Muscle layer of colon (tissue), 2 donors: Measurements from ENCODE around the gene SLC4A4.

Experiments
- H3K27ac ChIP-seq: one replicate; pipeline ENCODE4 v1.7.0; 2013; ENCODE audit warnings: low read depth, mild to moderate bottlenecking, low read length, moderate library complexity
- H3K27me3 ChIP-seq, 2 donors: one replicate each; pipeline ENCODE4 v1.7.0; 2013; ENCODE audit warnings: low read length in 2 of 2, mild to moderate bottlenecking in 2 of 2; ENCODE audit not compliant: insufficient read depth in 2 of 2, control insufficient read depth in 1 of 2
- H3K36me3 ChIP-seq: one replicate; pipeline ENCODE4 v1.7.0; 2013; ENCODE audit warnings: mild to moderate bottlenecking, low read length; ENCODE audit not compliant: insufficient read depth
- H3K4me1 ChIP-seq: one replicate; pipeline ENCODE4 v1.7.0; 2013; ENCODE audit warnings: mild to moderate bottlenecking, low read length; ENCODE audit not compliant: insufficient read depth
- H3K4me3 ChIP-seq, 2 donors: one replicate each; pipeline ENCODE4 v1.7.0; 2013; ENCODE audit warnings: low read length in 2 of 2, low read depth in 1 of 2, mild to moderate bottlenecking in 1 of 2, moderate library complexity in 1 of 2
- H3K9ac ChIP-seq: one replicate; pipeline ENCODE4 v1.7.0; 2013; ENCODE audit warnings: low read length
- H3K9me3 ChIP-seq: one replicate; pipeline ENCODE4 v1.7.0; 2013; ENCODE audit warnings: mild to moderate bottlenecking, low read length
- donor health status: abdominal sarcoma.
- donor health status: Adenocarcinoma of cecum.

Gene SLC4A4

DNA sequence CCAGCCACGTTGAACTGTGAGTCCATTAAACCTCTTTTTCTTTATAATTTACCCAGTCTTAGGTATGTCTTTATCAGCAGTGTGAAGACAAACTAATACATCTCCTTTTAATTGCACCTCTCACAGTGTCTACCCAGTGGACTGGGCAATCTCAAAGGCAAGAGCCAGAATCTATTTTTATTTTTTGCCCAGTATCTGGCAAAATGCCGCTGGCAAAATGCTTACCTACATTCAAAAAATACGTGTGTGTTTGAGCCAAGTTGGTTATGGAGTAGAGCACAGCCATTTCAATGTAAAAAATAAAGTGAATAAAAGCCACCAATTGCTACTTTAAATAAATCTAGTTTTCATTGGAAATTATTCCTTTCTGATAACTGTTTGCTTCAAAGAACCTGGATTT lies 245.2 kb downstream of the SLC4A4 start:
- no peaks in the 10 kb centered on the region for H3K4me1 ChIP-seq
- H3K9me3 ChIP-seq, result no peaks in the 10 kb centered on the region
- no peaks in the 10 kb centered on the region for H3K27me3 ChIP-seq
- H3K9ac ChIP-seq, result no peak overlapping the region
- no peak overlapping the region for H3K27ac ChIP-seq
- H3K4me3 ChIP-seq, result no peak overlapping the region
- H3K36me3 ChIP-seq, result no peaks in the 10 kb centered on the region

DNA sequence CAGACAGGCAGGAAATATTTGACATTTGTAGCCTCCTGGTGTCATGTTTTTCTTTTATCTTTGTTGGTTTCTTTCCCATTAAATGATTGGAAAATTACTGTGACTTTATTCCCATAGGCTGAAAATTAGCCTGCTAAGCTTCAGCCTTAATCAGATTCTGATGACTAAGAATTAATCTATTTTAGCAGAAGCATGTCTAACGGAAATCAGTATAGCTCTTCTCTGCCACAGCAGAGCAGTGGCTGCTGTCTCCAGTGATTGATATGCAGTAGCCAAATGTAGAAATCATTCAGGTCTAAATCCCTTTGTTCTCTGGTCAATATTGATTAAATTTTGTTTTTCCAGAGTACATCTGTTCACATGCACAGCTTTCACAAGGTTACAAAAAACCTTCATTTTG lies 245.8 kb downstream of the SLC4A4 start:
- no peaks in the 10 kb centered on the region for H3K9me3 ChIP-seq
- H3K4me1 ChIP-seq, result no peaks in the 10 kb centered on the region
- H3K27me3 ChIP-seq, result no peaks in the 10 kb centered on the region
- H3K36me3 ChIP-seq, result no peaks in the 10 kb centered on the region
- no peak overlapping the region for H3K9ac ChIP-seq
- H3K27ac ChIP-seq, result no peak overlapping the region
- H3K4me3 ChIP-seq, result no peak overlapping the region

DNA sequence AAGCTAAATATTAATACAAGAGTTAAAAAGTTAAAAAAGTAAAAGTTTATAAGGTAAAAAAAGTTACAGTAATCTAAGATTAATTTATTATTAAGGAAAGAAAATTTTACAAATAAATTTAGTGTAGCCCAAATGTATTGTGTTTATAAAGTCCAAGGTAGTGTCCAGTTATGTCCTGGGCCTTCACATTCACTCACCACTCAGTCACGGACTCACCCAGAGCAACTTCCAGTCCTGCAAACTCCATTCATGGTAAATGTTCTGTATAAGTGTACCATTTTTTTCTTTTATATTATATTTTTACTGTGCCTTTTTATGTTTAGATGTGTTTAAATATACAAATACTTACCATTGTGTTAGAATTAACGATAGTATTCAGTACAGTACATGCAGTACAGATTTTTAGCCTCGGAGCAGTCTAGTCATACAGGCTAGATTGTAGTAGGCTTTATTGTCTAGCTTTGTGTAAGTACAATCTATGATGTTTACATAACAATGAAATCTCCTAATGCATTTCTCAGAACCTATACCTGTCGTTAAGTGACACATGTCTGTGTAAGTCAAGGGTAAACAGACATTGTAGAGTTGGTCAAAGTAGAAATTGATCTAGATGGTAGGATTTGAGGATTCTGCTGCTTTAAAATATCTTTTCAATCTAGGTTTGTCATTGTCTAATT lies 247.4 kb downstream of the SLC4A4 start:
- no peak overlapping the region for H3K4me3 ChIP-seq
- no peaks in the 10 kb centered on the region for H3K9me3 ChIP-seq
- no peaks in the 10 kb centered on the region for H3K4me1 ChIP-seq
- no peak overlapping the region for H3K27ac ChIP-seq
- H3K36me3 ChIP-seq, result no peaks in the 10 kb centered on the region
- H3K9ac ChIP-seq, result no peak overlapping the region
- H3K27me3 ChIP-seq, result no peaks in the 10 kb centered on the region

DNA sequence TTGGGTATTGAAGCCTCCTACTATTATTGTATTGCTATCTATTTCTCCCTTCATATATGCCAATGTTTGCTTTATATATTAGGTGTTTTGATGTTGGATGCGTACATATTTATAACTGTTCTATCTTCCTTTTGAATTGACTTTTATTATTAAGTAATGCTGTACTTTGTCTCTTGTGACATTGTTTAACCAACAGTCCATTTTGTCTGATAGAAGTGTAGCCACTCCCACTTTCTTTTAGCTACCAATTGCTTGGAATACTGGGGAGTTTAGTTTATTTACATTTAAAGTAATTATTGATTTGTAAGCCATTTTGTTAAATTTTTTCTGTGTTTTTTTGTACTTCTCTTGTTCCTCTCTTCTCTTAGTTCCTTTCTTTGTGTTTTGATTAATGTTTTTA lies 249.2 kb downstream of the SLC4A4 start:
- no peaks in the 10 kb centered on the region for H3K36me3 ChIP-seq
- no peaks in the 10 kb centered on the region for H3K9me3 ChIP-seq
- no peak overlapping the region for H3K27ac ChIP-seq
- no peaks in the 10 kb centered on the region for H3K27me3 ChIP-seq
- H3K9ac ChIP-seq, result no peak overlapping the region
- H3K4me3 ChIP-seq, result no peak overlapping the region
- no peaks in the 10 kb centered on the region for H3K4me1 ChIP-seq

DNA sequence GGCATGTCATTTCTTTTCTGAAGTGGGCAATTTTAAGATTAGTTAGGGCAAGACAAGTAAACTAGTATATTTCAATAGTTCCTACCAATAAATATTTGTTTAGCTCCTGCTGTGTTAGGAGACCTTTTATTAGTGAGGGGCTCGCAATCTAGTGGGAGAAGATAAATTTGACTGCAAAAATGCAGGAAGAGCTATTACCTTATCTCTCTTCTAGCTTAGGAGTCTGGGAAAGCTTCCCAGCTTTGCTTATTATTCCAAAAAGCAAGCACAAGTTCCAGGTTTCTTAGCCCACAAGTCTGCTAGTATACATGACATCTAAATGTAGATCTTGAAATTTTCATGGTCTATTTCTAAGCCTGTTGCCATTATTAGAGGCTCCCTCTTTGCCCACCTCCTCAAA lies 254.0 kb downstream of the SLC4A4 start:
- Histone ChIP-seq H3K9me3 (no peaks in the 10 kb centered on the region), H3K36me3 (no peaks in the 10 kb centered on the region), H3K27ac (no peak overlapping the region), H3K9ac (no peak overlapping the region), H3K4me3 (no peak overlapping the region), H3K4me1 (no peaks in the 10 kb centered on the region), H3K27me3 (no peaks in the 10 kb centered on the region)

DNA sequence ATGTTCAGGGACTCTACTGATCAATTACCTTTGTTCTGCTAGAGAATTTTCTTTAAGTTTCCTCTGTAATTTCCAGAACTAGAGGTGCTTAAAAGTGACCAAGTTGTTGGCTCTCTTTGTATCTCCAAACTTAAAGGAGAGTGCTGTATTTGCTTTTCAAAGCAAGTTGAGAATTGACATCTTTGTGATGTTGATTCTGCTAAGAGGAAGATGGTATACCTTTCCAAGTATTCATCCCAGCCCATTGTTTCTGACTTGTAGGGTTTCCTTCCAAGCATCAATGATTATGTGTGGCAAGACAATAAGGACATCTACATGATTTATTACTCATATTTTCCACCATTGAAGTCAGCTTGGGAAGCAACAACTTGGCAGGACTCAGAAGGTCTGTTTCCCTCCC lies 254.5 kb downstream of the SLC4A4 start:
- H3K4me1 ChIP-seq, result no peaks in the 10 kb centered on the region
- H3K4me3 ChIP-seq, result no peak overlapping the region
- no peaks in the 10 kb centered on the region for H3K9me3 ChIP-seq
- no peak overlapping the region for H3K9ac ChIP-seq
- no peaks in the 10 kb centered on the region for H3K36me3 ChIP-seq
- H3K27me3 ChIP-seq, result no peaks in the 10 kb centered on the region
- no peak overlapping the region for H3K27ac ChIP-seq

DNA sequence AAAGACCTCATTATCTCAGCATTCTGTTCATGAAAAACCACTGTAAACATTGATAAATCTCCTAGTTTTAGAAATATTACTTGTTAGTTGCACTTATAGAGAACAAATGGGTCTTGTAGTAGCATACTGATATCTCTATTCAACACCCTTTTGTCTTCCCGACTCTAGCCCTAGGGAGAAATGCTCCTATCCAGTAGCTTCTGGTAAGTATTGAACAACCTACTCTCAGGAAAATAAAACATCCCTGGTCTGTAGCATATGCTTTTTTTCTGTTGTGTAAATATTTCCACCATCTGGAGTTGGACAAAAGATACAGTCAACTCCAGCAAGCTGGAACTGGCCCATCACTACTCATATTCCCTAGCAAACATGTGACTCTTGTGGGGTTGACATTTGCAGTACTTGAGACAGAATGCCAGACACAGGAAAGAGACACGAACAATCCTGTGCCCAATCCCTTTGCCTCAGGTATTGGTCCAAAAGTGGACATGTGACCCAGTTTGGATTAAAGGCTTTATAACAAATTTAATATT lies 256.8 kb downstream of the SLC4A4 start:
- Histone ChIP-seq H3K4me3 (no peak overlapping the region), H3K27ac (no peak overlapping the region), H3K36me3 (no peaks in the 10 kb centered on the region), H3K9me3 (no peaks in the 10 kb centered on the region), H3K9ac (no peak overlapping the region), H3K27me3 (no peaks in the 10 kb centered on the region), H3K4me1 (no peaks in the 10 kb centered on the region)

DNA sequence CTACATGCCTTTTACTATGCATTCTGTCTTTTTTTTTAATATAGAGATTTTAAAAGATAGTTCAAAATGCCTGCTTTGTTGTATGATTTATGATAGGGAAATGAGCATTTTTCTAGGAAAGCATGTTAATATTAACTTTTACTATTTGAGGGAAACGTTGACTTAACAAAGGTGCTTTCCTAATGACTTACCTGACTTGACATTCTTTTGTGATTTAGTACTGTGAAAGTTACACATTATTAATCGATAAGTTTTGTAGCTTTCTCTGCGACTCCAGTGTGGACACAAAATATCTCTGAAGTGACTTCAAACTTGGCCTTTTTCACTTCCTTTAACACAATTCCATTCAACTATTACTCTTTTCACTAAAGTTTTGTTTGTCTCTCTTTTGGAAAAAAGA lies 260.8 kb downstream of the SLC4A4 start:
- Histone ChIP-seq H3K4me1 (no peaks in the 10 kb centered on the region), H3K27ac (no peak overlapping the region), H3K9me3 (no peaks in the 10 kb centered on the region), H3K9ac (no peak overlapping the region), H3K4me3 (no peak overlapping the region), H3K36me3 (no peaks in the 10 kb centered on the region), H3K27me3 (no peaks in the 10 kb centered on the region)

DNA sequence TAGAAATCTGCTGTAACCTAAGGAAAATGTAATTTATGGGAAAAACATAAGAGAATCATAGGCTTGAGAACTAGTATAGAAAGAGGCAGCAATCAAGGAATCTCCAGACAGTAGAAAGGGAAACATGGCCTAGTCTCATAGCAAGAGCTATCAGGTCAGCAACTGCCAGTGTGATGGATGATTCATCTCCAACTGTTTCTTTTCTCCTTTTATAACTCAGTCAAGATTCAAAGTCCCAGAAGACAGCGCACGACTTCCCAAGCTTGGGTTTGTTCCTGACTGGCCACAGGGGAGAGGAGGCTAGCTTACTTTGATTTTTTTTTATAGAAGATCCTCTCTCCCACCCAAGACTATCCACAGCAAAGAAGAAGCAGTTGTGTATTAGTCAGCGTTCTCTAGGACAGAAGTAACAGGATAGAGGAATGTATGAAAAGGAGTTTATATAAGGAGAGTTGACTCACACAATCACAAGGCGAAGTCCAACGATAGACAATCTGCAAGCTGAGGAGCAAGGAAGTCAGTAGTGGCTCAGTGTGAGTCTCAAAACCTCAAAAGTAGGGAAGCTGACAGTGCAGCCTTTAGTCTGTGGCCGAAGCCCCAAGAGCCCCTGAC lies 263.6 kb downstream of the SLC4A4 start:
- no peak overlapping the region for H3K27ac ChIP-seq
- H3K9me3 ChIP-seq, result no peaks in the 10 kb centered on the region
- H3K9ac ChIP-seq, result no peak overlapping the region
- no peaks in the 10 kb centered on the region for H3K36me3 ChIP-seq
- no peaks in the 10 kb centered on the region for H3K27me3 ChIP-seq
- no peaks in the 10 kb centered on the region for H3K4me1 ChIP-seq
- no peak overlapping the region for H3K4me3 ChIP-seq

DNA sequence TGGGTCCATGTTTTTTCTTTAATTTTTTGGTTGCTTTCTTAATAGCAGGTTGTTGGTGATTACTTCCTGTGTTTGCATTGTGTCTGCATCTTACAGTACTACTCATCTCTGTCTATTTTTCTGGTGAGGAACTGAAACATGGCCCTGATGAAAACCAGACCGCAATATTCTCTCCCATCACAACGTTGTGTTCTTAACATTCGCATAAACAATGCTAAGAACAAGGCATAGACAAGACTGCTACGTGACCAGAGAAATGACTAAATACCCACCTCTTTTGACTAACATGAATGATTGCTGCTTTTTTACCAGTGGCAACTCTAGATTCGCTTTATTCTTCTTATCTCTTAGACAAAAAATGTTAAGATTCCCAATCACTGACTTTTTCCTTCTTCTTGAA lies 266.0 kb downstream of the SLC4A4 start:
- Histone ChIP-seq H3K9ac (no peak overlapping the region), H3K9me3 (no peaks in the 10 kb centered on the region), H3K36me3 (no peaks in the 10 kb centered on the region), H3K4me1 (no peaks in the 10 kb centered on the region), H3K4me3 (no peak overlapping the region), H3K27ac (no peak overlapping the region), H3K27me3 (no peaks in the 10 kb centered on the region)

DNA sequence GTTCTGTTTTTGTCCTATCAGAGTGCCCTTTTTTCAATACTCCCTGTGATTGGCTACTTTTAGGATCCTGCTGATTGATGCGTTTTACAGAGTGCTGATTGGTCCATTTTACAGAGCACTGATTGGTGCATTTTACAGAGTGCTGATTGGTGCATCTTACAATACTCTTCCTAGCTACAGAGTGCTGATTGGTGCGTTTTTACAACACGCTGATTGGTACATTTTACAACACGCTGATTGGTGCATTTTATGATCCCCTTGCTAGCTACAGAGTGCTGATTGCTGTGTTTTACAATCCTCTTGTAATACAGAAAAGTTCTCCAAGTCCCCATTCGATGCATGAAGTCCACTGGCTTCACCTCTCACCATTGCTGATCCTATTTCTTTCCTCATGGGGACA lies 268.3 kb downstream of the SLC4A4 start:
- H3K36me3 ChIP-seq, result no peaks in the 10 kb centered on the region
- H3K9me3 ChIP-seq, result no peaks in the 10 kb centered on the region

More for the DNA sequence above, 268.3 kb downstream of the SLC4A4 start:
- H3K27me3 ChIP-seq, result no peaks in the 10 kb centered on the region
- H3K27ac ChIP-seq, result no peak overlapping the region
- no peaks in the 10 kb centered on the region for H3K4me1 ChIP-seq
- H3K9ac ChIP-seq, result no peak overlapping the region
- H3K4me3 ChIP-seq, result no peak overlapping the region
